HFF-Myc (cell line): ENCODE results near the gene XPR1.

Experiments used
- DNase-seq: peaks from one replicate; pipeline ENCODE4 v3.0.0-alpha.2; 2011; ENCODE audit warnings: low read depth; ENCODE audit errors: extremely low read depth
- H3K4me3 ChIP-seq: replicated peaks from 2 replicates; pipeline ENCODE4 v1.5.1; 2011; ENCODE audit warnings: low read depth, mild to moderate bottlenecking, control low read depth, low read length
- TF ChIP-seq, protein P1 (sequence below): IDR thresholded peaks from 2 replicates; pipeline ENCODE4 v1.5.1; 2012; ENCODE audit warnings: mild to moderate bottlenecking, low read depth, low read length, control low read depth; ENCODE audit errors: missing control alignments

XPR1 gene

DNA sequence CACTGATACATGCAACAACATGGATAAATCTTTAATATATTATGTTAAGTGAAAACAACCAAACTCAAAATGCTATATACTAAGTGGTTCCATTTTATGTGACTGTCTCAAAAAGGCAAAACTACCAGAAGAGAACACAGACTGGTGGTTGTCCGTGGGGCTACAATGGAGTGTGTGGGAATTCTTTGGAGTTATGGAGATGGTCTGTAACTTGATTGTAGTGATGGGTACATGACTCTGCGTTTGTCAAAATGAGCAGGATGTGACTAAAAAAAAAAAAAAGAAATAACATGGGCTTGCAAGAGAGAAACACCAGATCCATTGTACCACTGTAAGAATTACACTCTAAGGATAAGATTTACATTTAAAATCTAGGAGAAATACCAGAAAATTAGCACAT, 228.7 kb downstream of the XPR1 start:
- no peak for DNase-seq

GRCh38 chr1:180862305-180862704, 230.5 kb downstream of the XPR1 start:
- TF ChIP-seq, protein P1, sequence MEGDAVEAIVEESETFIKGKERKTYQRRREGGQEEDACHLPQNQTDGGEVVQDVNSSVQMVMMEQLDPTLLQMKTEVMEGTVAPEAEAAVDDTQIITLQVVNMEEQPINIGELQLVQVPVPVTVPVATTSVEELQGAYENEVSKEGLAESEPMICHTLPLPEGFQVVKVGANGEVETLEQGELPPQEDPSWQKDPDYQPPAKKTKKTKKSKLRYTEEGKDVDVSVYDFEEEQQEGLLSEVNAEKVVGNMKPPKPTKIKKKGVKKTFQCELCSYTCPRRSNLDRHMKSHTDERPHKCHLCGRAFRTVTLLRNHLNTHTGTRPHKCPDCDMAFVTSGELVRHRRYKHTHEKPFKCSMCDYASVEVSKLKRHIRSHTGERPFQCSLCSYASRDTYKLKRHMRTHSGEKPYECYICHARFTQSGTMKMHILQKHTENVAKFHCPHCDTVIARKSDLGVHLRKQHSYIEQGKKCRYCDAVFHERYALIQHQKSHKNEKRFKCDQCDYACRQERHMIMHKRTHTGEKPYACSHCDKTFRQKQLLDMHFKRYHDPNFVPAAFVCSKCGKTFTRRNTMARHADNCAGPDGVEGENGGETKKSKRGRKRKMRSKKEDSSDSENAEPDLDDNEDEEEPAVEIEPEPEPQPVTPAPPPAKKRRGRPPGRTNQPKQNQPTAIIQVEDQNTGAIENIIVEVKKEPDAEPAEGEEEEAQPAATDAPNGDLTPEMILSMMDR = no peak
- no peak for DNase-seq
- H3K4me3 ChIP-seq = no peak overlapping the region

More for the DNA sequence above, 228.7 kb downstream of the XPR1 start:
- H3K4me3 ChIP-seq = no peak overlapping the region
- TF ChIP-seq, protein P1 = no peak

- TF ChIP-seq, protein P1 = peak; percentile 43
- no peak overlapping the region for H3K4me3 ChIP-seq
- DNase-seq = peak; percentile 20
Observed at GRCh38 chr1:180863158-180863775, 231.4 kb downstream of the XPR1 start.

DNA sequence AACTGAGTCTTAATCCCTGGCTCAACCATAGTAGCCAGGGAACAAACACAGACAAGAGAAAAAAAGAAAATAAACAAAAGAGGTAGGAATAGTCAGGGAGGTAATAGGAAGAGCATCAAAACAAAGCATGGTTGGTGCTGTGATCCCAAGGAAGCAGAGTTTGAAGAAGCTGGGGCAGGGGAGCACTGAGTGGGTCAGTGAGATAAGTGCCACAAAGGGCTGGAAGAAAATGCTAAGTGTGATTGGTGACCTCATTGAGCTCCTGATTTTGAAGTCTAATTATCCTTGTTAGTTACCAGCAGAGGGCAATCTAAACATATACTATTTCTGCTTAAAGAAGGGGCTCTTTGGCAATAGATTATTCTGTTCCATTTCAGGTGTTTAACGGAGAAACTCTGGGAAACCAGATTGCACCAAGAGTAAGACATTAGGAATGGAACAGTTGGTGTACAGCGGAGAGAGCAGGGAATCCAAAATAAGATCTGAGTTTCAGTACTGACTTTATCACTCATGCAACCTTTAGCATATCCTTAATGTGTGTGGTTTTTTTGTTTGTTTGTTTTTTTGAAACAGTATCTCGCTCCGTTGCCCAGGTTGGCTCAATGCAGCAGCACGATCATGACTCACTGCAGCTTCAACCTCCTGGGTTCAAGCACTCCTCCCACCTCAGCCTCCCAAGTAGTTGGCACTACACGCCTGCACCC, 250.1 kb downstream of the XPR1 start:
- TF ChIP-seq, protein P1 = peak; percentile 30
- no peak overlapping the region for H3K4me3 ChIP-seq
- DNase-seq = peak; percentile 19

DNA sequence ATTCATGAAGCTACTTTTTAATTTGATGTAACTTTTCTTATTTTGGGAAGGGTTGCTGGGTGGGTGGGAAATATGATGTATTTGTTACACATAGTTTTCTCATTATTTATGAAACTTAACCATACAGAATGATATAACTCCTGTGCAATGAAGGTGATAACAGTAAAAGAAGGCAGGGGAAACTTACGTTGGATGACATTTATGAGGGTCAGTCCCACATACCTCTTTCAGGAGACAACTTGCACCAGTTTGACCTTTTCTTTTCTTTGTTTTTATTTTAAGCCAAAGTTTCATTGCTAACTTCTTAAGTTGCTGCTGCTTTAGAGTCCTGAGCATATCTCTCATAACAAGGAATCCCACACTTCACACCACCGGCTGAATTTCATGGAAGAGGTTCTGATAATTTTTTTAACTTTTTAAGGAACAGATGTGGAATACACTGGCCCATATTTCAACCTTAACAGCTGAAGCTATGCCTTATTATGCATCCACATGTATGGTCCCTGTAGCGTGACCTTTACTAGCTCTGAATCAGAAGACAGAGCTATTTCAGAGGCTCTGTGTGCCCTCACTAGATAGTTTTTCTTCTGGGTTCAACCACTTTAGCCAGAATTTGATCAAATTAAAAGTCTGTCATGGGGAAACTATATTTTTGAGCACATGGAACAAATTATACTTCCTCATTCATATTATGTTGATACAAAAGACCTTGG, 252.9 kb downstream of the XPR1 start:
- TF ChIP-seq, protein P1 = no peak
- DNase-seq = no peak
- no peak overlapping the region for H3K4me3 ChIP-seq

DNA sequence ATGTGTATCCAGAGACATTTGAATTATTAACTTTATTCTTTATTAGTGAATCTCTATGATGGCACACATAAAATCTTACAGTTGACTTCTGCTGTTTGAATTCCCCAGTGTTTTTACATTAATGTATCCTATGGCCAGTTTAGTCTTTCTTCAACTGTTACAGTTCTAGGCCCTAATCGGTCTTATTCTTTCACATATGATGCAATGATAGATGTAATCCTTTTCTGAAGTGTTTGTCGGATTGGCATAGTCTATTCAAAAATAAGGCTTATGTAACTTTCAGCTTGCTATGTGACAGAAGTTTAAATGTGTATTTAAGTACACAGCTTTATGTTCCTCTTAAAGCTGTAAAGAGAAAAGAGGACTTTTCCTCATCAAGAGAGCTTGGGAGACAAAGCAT, 254.5 kb downstream of the XPR1 start:
- TF ChIP-seq, protein P1 = no peak
- DNase-seq = no peak
- no peak overlapping the region for H3K4me3 ChIP-seq
